ENCODE data around the gene CD96.

The CD96 gene

DNA sequence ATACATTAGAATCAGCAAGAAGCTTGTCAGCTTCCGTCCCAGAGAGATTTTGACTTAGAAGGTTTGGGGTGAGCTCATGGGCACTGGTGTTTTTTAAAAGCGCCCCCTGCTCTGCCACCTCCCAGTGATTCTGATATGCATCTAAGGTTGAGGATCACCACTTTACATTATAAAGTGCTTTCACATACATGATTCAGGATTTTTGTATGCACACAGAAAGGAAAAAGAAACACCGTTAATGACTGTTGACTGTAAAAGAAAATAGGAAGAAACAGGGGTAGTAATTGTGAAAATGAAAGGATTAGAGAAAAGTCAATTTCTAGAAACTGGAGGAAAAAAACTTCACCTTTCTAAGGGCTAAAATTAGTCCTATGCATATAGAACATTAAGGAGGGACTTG lies 158.1 kb downstream of the CD96 start:
- ChIA-PET POLR2A (no interaction called here), CTCF (interaction anchor here (1.1 to 4.6 kb wide), 6 partner anchors 9 to 122 kb away, joined by 3 to 26 read pairs (median 4); no protein-coding TSS in a partner anchor)
- TF ChIP-seq, protein P1, sequence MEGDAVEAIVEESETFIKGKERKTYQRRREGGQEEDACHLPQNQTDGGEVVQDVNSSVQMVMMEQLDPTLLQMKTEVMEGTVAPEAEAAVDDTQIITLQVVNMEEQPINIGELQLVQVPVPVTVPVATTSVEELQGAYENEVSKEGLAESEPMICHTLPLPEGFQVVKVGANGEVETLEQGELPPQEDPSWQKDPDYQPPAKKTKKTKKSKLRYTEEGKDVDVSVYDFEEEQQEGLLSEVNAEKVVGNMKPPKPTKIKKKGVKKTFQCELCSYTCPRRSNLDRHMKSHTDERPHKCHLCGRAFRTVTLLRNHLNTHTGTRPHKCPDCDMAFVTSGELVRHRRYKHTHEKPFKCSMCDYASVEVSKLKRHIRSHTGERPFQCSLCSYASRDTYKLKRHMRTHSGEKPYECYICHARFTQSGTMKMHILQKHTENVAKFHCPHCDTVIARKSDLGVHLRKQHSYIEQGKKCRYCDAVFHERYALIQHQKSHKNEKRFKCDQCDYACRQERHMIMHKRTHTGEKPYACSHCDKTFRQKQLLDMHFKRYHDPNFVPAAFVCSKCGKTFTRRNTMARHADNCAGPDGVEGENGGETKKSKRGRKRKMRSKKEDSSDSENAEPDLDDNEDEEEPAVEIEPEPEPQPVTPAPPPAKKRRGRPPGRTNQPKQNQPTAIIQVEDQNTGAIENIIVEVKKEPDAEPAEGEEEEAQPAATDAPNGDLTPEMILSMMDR (IDR thresholded peaks at IDR 0.05; ENCODE audit: insufficient read depth, low read length, missing control alignments): no peak
- H3K4me3 ChIP-seq (ENCODE audit: low read depth, low read length): no peak overlapping the region
- DNase-seq (ENCODE audit: low read depth, low spot score): no peak

DNA sequence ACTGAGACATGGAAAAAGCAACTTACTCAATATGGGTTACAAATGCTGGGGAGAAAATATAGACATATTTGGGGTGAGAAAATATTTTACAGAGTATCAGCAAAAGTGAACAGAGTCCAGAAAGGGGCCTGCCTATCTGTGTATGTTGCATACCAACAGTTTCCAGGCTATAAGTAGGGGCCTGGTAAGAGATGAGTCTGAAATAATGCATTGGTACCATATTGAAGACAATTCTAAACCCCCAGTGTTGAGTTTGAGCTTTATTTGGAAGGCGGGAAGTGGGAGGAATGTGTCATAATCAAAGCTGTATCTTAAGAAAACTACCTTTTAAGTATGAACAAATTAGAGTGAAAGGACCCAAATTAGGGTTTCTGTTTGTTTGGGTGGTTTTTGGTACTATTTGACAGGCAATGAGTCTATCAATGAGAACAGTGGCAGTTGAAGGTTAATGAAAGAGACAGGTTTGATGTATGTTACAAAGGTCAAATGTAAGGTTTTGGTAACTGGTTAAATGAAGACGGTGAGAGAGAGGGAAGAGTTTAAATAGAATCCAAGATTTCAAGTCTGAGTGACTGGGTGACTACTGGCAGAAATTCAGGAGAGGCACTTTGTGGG lies 159.4 kb downstream of the CD96 start:
- DNase-seq (ENCODE audit: low read depth, low spot score): no peak
- TF ChIP-seq, protein P1 (IDR thresholded peaks at IDR 0.05; ENCODE audit: insufficient read depth, low read length, missing control alignments): no peak
- H3K4me3 ChIP-seq (ENCODE audit: low read depth, low read length): no peak overlapping the region
- POLR2A ChIA-PET: no interaction called here
- CTCF ChIA-PET: interaction anchor here (0.9 to 4.6 kb wide), 6 partner anchors 10 to 123 kb away, joined by 3 to 26 read pairs (median 5); no protein-coding TSS in a partner anchor
